Right atrium auricular region (tissue), 2 donors: ENCODE results near the gene AGO1. TPM values are rescaled to one million over a fixed set of nuclear protein-coding genes. Genes with fewer than 3 reads are reported as not detected.

Experiments used
- DNase-seq: peaks from one replicate; pipeline ENCODE4 v3.0.0-alpha.2; 2019; ENCODE audit warnings: low spot score
- H3K27ac ChIP-seq, 2 donors: fragments of 200-600 bp; sonication (generic); 1 replicate in 1 of 2; 2 replicates in 1 of 2; pipeline ENCODE4 v1.5.1; 2016 to 2019
- H3K27me3 ChIP-seq, 2 donors: fragments of 200-600 bp; sonication (generic); one replicate each; pipeline versions ENCODE4 v1.5.1 to v1.6.0; 2017 to 2019
- H3K36me3 ChIP-seq: fragments of 200-600 bp; sonication (generic); one replicate; pipeline ENCODE4 v1.5.1; 2016
- H3K4me1 ChIP-seq, 2 donors: fragments of 200-600 bp; sonication (generic); one replicate each; pipeline versions ENCODE4 v1.5.1 to v1.6.0; 2017 to 2019
- H3K4me3 ChIP-seq, 2 donors: fragments of 200-600 bp; sonication (generic); 1 replicate in 1 of 2; 2 replicates in 1 of 2; pipeline ENCODE4 v1.5.1; 2017 to 2019; ENCODE audit warnings: mild to moderate bottlenecking in 1 of 2, moderate library complexity in 1 of 2
- H3K9me3 ChIP-seq, 2 donors: fragments of 200-600 bp; sonication (generic); one replicate each; pipeline ENCODE4 v1.5.1; 2019
- total RNA-seq, 2 donors: library from RNA; depleted of rRNA; stranded (reverse); fragments of >200 nt; gene quantifications; one replicate each; pipeline ENCODE4 v1.1.0, GENCODE V29; 2016
- TF ChIP-seq, protein P1 (sequence below), 2 donors: fragments of 200-600 bp; sonication (generic); IDR thresholded peaks; one replicate each; pipeline ENCODE4 v1.5.1; 2019; ENCODE audit warnings: antibody characterized with exemption in 2 of 2

AGO1 gene
- total RNA-seq, 2 donors from 2014 or later = 20.3 to 22.1 TPM

DNA sequence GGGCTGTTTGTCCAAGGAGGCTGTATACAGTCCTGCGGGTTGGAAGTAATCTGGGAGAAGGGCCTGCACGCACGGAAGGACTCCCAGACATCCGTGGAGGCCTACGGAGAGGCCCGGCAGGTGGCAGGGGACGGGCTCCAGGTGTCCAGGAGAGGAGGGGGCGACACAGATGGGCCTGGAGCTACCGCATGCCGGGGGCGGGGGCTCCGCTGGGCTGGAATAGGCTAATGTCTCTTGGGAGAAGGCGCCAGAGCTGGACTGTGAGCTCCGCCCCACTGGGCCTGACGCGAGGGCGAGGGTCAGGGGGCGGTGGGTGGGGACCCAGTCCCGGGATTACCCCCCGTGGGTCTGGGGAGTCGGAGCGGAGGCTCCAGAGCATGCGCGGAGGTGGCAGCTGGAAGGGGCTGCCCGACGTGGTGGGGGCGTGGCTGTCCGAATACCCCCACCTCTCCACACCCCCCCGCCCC is 659 bp downstream of the AGO1 start:
- TF ChIP-seq, protein P1, sequence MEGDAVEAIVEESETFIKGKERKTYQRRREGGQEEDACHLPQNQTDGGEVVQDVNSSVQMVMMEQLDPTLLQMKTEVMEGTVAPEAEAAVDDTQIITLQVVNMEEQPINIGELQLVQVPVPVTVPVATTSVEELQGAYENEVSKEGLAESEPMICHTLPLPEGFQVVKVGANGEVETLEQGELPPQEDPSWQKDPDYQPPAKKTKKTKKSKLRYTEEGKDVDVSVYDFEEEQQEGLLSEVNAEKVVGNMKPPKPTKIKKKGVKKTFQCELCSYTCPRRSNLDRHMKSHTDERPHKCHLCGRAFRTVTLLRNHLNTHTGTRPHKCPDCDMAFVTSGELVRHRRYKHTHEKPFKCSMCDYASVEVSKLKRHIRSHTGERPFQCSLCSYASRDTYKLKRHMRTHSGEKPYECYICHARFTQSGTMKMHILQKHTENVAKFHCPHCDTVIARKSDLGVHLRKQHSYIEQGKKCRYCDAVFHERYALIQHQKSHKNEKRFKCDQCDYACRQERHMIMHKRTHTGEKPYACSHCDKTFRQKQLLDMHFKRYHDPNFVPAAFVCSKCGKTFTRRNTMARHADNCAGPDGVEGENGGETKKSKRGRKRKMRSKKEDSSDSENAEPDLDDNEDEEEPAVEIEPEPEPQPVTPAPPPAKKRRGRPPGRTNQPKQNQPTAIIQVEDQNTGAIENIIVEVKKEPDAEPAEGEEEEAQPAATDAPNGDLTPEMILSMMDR (IDR thresholded peaks at IDR 0.05) = no peak
- Histone ChIP-seq H3K36me3 (no peaks in the 10 kb centered on the region), H3K27ac (peak overlapping the region; percentile 83 to 90), H3K27me3 (no peaks in the 10 kb centered on the region), H3K9me3 (no peaks in the 10 kb centered on the region), H3K4me3 (peak overlapping the region; percentile 82 to 99), H3K4me1 (peaks cover 0 to 42% of the 10 kb centered on the region in 2 donors)
- no peak for DNase-seq

DNA sequence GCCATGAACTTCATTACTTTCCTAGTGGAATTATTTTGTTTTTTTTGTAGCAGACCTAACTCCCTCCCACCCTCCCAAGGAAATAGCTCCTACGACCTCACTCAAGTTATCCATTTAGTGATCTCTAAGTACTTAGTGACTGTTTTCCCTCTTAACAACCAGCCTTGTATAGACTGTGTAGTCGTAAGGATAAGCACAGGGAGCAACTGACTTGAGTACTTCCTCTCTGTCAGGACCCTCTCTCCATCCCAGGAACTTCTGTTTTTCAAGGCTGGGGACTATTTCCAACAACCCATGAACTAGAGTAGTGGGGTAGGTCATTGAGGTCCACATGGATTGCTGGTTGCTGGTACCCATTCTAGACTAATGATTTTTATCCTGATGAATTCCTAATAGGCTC is 1.9 kb downstream of the AGO1 start:
- Histone ChIP-seq H3K9me3 (no peaks in the 10 kb centered on the region), H3K27me3 (no peaks in the 10 kb centered on the region), H3K36me3 (peaks cover 7% of the 10 kb centered on the region), H3K4me1 (peaks cover 0 to 42% of the 10 kb centered on the region in 2 donors), H3K4me3 (no peak overlapping the region), H3K27ac (no peak overlapping the region)
- TF ChIP-seq, protein P1 (IDR thresholded peaks at IDR 0.05) = no peak
- DNase-seq = no peak

DNA sequence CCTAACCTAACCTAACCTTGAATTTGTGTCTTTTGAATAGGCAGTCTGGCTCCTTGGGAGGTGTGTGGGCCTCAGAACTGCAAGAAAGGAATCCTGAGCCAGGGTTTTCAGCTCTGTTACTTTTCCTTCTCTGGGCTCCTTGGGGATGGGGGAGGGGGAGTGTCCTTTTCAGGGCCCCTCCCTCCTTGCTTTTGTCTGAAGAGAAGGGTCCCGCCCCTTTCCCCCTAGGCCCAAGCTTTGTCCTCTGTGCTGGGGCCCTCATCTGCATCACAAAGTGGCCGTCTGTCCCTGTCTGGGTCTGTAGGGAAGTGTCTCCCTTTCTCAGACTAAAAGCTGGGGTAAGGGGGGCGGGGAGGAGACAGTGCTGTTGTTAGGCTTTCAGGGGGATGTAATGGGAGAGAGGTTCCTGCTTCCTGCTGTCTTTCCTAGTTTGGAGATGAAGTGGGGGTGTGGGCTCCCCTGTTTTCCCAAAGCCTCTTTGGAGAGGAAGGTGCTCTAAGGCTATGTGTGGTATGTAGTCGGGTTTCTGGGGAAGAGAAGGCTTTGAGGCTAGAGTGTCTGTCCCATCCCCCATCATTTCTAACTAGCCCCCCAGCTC is 3.1 kb downstream of the AGO1 start:
- no peaks in the 10 kb centered on the region for H3K9me3 ChIP-seq
- no peak for DNase-seq
- TF ChIP-seq, protein P1 (IDR thresholded peaks at IDR 0.05) = no peak
- peaks cover 18% of the 10 kb centered on the region for H3K36me3 ChIP-seq
- no peak overlapping the region for H3K4me3 ChIP-seq
- H3K27me3 ChIP-seq = no peaks in the 10 kb centered on the region
- H3K27ac ChIP-seq = peak overlapping the region; percentile 10 to 33
- peaks cover 0 to 42% of the 10 kb centered on the region in 2 donors for H3K4me1 ChIP-seq

DNA sequence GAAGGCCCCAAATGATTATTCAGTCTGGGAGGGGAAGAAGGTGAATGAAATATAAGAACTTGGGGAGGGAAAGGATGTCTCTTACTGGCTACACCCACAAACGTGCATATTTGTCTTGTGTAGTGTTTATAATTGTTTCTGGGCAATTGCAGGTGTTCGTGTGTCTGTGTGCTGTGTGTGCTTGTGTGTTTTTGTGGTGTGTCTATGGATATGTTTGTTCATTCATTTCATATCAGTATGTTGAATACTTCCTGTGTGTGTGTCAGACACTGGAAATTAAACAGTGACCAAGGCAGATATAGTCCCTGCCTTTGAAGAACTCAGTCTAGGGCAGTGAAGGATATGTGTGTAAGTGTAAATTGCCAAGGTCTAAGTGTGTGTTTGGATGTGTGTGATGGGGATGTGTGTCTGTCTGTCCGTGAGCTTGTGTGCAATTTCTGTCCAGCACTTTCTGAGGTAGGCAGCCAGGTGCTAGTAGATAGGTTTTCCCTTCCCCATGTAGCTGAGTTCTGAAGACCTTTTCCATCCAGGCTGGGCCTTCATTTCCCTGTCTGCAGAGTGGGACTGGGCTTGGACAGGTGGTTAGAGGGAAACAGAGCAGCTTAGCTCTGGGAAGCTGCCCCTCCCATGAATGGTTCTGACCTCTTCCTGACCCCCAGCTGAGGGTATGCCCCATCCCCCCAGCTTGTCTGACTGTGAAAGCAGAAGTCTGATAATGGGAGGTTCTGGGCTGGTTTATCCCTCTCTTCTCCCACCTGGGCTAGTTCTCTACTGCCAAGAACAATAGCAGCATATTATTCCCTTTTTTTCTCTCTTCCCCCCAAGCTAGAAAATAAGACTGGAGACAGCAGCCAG is 3.8 kb downstream of the AGO1 start:
- H3K4me3 ChIP-seq = no peak overlapping the region
- H3K27me3 ChIP-seq = no peaks in the 10 kb centered on the region
- no peaks in the 10 kb centered on the region for H3K9me3 ChIP-seq
- H3K4me1 ChIP-seq = peaks cover 0 to 42% of the 10 kb centered on the region in 2 donors
- no peak for DNase-seq
- TF ChIP-seq, protein P1 (IDR thresholded peaks at IDR 0.05) = no peak
- peaks cover 23% of the 10 kb centered on the region for H3K36me3 ChIP-seq
- H3K27ac ChIP-seq = peak overlapping the region; percentile 10 to 33

- Histone ChIP-seq H3K36me3 (peaks cover 23% of the 10 kb centered on the region), H3K27ac (no peak overlapping the region), H3K27me3 (no peaks in the 10 kb centered on the region), H3K9me3 (no peaks in the 10 kb centered on the region), H3K4me1 (peaks cover 0 to 39% of the 10 kb centered on the region in 2 donors), H3K4me3 (no peak overlapping the region)
- TF ChIP-seq, protein P1 (IDR thresholded peaks at IDR 0.05) = no peak
- DNase-seq = no peak
These were observed 4.5 kb downstream of the AGO1 start for GRCh38 chr1:35887508-35887907.
